T-helper 1 cell treated with Interleukin-12 subunit alpha and Interleukin-12 subunit beta and Interleukin-4 antibody, amounts not matched to agents 30 μg/mL and 1 μg/mL, for 36 hours (primary cell): ENCODE measurements around the gene HID1.
"Not testable (repeated sequence)": the region's sequence is repeated elsewhere in the genome, so short reads cannot be mapped to it uniquely, and the experiment has no call there.

ENCODE experiments used
- H3K27ac Mint-ChIP-seq: one replicate; pipeline ENCODE4 v1.8.0; 2021; ENCODE audit warnings: mild to moderate bottlenecking, mixed read lengths
- H3K27me3 Mint-ChIP-seq: one replicate; pipeline ENCODE4 v1.8.0; 2021; ENCODE audit warnings: low read depth, mixed read lengths
- H3K36me3 Mint-ChIP-seq: one replicate; pipeline ENCODE4 v1.8.0; 2021; ENCODE audit warnings: low read depth, mixed read lengths
- H3K4me1 Mint-ChIP-seq: one replicate; pipeline ENCODE4 v1.8.0; 2021; ENCODE audit warnings: low read depth, mixed read lengths
- H3K4me3 Mint-ChIP-seq: one replicate; pipeline ENCODE4 v1.8.0; 2021; ENCODE audit warnings: mild to moderate bottlenecking, moderate library complexity, mixed read lengths
- H3K9me3 Mint-ChIP-seq: one replicate; pipeline ENCODE4 v1.8.0; 2021; ENCODE audit warnings: mixed read lengths

Gene HID1

DNA sequence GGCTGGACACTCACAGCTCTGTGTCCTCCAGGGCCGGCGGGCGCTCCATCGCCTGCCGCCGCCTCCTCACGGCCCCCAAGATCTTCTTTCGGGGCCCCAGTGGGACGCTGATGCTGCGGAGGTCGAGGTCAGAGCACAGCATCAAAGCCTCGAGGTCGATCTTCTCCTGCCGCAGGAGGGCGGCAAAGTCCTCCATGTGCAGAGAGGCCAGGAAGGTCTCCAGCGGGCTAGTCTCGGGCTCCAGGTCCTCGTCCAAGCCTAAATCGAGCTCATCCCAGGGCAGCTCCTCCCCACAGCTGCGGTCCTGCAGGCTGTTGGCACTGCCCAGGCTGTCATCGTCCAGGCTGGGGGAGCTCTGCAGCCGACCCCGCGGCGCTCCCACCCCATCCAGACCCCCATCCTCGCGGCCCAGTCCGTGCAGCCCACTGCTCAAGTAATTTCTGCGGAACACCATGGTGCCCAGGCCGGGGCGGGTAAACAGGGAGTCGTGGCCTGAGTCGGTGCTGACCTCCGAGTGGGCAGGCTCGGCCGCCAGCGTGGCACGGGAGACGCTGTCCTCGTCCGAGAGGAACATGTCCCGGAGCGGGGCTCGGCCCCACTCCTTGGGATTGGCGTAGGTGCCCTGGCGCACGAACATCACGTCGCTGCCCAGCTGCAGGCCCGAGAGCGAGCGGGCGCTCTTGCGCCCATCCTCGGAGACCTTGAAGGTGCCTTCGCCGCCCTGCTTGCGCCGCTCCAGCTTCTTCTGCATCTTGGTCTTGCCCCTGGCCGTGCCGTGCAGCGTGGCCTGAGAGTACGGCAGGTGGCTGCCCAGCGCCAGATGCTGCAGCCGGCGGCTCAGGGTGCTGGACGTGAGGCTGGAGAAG lies 52.9 kb downstream of the HID1 start:
- H3K4me3 Mint-ChIP-seq, result no peak overlapping the region
- no peaks in the 10 kb centered on the region for H3K36me3 Mint-ChIP-seq
- peaks cover 47% of the 10 kb centered on the region for H3K27me3 Mint-ChIP-seq
- no peak overlapping the region for H3K27ac Mint-ChIP-seq
- H3K4me1 Mint-ChIP-seq, result no peaks in the 10 kb centered on the region
- no peaks in the 10 kb centered on the region for H3K9me3 Mint-ChIP-seq

DNA sequence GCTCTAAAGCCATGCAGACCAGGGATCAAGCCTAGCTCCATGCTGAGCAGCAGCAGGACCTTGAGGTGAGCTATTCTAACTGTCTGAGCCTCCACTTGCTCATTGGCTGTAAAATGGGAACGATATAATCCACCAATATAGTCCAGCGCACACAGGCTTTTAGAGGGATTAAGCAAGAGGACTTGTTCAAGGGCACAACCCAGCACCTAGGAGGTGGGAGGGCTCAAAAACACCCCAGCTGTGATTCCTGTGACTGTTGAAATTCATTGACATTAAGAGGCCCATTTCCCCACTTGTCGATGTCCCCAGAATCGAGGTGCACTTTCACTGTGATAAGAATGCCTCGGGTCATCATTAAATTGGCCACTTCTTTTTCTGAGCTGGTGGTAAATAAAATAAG lies 53.7 kb downstream of the HID1 start:
- H3K36me3 Mint-ChIP-seq, result no peaks in the 10 kb centered on the region
- no peak overlapping the region for H3K4me3 Mint-ChIP-seq
- peaks cover 39% of the 10 kb centered on the region for H3K27me3 Mint-ChIP-seq
- H3K9me3 Mint-ChIP-seq, result no peaks in the 10 kb centered on the region
- H3K27ac Mint-ChIP-seq, result no peak overlapping the region
- H3K4me1 Mint-ChIP-seq, result no peaks in the 10 kb centered on the region

DNA sequence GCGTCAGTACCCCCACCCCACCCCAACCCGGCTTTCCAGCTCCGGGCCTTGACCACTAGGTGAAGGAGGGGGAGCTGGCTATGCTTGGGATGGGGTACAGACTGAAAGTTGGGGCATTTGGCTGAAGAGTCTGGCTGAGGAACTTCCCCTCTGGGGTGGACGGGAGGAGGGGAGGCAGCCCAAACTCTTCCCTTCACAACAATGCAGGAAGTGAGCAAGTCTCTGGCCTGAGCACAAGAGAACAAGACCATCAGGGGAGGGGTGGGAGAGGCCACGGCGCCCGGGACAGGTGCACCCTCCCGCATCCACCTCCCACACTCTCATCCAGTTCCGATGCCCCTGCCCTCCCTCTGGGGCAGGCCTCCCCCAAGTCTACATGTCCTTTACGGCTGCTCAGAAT lies 55.1 kb downstream of the HID1 start:
- H3K27ac Mint-ChIP-seq, result no peak overlapping the region
- no peak overlapping the region for H3K4me3 Mint-ChIP-seq
- H3K4me1 Mint-ChIP-seq, result no peaks in the 10 kb centered on the region
- H3K36me3 Mint-ChIP-seq, result no peaks in the 10 kb centered on the region
- peaks cover 26% of the 10 kb centered on the region for H3K27me3 Mint-ChIP-seq
- H3K9me3 Mint-ChIP-seq, result no peaks in the 10 kb centered on the region

DNA sequence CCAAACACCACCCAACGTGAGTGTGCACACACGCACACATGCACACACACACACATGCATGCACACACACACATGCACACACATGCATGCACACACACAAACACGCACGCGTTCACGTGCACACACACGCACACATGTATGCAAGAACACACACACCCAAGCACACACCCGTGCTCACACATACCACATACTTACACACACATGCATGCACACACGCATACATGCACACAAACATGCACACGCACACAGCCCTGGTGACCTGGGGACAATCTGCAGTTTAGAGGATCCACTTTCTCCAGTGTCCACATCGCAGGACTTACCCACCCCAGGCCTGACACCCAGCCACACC lies 55.7 kb downstream of the HID1 start:
- H3K9me3 Mint-ChIP-seq, result no peaks in the 10 kb centered on the region
- H3K27ac Mint-ChIP-seq, result no peak overlapping the region
- peaks cover 20% of the 10 kb centered on the region for H3K27me3 Mint-ChIP-seq
- H3K4me3 Mint-ChIP-seq, result no peak overlapping the region
- no peaks in the 10 kb centered on the region for H3K4me1 Mint-ChIP-seq
- H3K36me3 Mint-ChIP-seq, result no peaks in the 10 kb centered on the region

DNA sequence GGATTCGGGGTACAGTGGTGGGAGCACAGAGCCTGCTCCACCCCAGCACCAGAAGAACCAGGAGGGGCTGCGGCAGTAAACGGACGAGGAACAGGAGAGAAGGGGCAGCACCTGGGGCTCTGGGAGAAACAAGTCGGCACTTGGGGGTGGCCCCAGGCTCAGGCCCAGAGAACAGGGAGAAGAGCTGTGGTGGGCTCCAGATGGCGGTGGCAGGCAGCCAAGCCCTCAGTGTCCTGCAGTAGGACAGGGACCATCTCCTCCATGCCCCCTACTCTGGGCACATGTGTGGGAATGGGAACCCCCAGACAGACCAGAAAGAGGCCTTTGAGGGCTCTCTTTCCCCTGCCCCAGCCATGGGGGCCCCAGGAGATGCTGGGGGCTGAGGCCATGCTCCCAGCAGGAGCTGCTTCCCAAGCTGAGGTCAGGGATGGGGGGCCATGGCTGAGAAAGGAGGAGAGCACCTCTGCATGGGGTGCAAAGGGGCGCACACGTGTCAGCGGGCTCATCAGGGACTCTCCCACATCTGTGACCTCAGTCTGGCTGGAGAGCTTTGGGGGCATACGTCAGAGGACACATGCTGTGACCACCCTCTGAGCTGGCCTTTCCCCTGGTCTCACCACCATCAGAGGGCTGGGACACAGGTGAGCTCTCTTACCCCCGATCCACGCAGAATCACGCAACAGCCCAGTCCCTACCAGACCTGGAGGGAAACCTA lies 56.3 kb downstream of the HID1 start:
- no peaks in the 10 kb centered on the region for H3K4me1 Mint-ChIP-seq

DNA sequence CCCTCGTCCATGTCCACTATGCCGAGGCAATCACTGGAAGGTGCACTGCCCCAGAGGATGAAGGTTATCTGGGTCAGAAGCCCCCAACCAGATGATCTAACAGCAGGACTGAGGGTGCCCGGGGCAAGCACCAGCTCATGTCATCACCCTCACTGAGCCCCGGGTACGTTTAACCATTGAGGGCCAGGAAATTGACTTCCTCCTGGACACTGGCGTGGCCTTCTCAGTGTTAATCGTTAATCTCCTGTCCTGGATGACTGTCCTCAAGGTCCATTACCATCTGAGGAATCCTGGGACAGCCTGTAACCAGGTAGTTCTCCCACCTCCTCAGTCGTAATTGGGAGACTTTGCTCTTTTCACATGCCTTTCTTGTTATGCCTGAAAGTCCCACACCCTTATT lies 61.1 kb downstream of the HID1 start:
- H3K9me3 Mint-ChIP-seq, H3K27ac Mint-ChIP-seq, H3K4me3 Mint-ChIP-seq, H3K27me3 Mint-ChIP-seq, H3K4me1 Mint-ChIP-seq, H3K36me3 Mint-ChIP-seq: not testable (repeated sequence)

More for the DNA sequence above, 56.3 kb downstream of the HID1 start:
- no peak overlapping the region for H3K4me3 Mint-ChIP-seq
- H3K27ac Mint-ChIP-seq, result no peak overlapping the region
- no peaks in the 10 kb centered on the region for H3K9me3 Mint-ChIP-seq
- no peaks in the 10 kb centered on the region for H3K36me3 Mint-ChIP-seq
- peaks cover 15% of the 10 kb centered on the region for H3K27me3 Mint-ChIP-seq

- not testable (repeated sequence) for H3K4me1 Mint-ChIP-seq, H3K4me3 Mint-ChIP-seq, H3K27me3 Mint-ChIP-seq, H3K27ac Mint-ChIP-seq, H3K36me3 Mint-ChIP-seq, H3K9me3 Mint-ChIP-seq
Observed at GRCh38 chr17:74909097-74909496, 63.5 kb downstream of the HID1 start.

GRCh38 chr17:74907012-74907411 lies 65.5 kb downstream of the HID1 start:
- Mint-ChIP-seq H3K9me3 (no peaks in the 10 kb centered on the region), H3K36me3 (no peaks in the 10 kb centered on the region), H3K4me1 (no peaks in the 10 kb centered on the region), H3K27ac (no peak overlapping the region), H3K4me3 (no peak overlapping the region), H3K27me3 (peaks cover 7% of the 10 kb centered on the region)

- H3K27ac Mint-ChIP-seq, H3K27me3 Mint-ChIP-seq, H3K4me1 Mint-ChIP-seq, H3K9me3 Mint-ChIP-seq, H3K4me3 Mint-ChIP-seq, H3K36me3 Mint-ChIP-seq: not testable (repeated sequence)
Observed at GRCh38 chr17:74906214-74906793, 66.3 kb downstream of the HID1 start.

DNA sequence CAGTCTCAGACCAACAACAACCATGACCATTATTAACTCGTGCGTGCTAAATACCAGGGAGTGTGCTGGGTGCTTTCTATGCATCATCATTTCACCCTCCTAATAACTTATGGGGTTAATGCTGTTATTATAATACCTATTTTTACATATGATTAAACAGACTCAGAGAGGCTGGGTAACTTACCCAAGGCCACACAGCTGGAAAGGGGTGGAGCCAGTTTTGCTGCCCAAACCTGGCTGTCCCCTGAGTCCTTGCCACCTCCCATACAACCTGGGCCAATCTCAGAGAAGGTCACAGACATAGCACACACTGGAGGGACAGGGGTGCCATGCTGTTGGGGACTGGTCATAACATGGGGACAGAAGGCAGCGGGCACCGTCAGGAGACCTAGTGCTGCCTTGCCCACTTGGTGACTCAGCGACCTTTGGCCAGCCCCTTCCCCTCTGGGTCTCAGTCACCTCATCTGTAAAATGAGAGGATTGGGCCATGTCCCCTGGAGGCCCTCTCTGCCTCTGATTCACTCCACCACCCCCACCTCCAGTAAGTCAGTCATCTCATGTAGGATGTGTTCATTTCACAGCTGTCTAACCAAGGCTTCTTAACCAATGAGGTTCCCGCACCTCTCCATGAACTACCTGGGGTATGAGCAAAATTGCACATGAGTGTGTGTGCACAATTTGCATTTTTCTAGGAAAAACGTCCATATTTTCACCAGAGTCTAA lies 67.7 kb downstream of the HID1 start:
- no peak overlapping the region for H3K4me3 Mint-ChIP-seq
- no peaks in the 10 kb centered on the region for H3K9me3 Mint-ChIP-seq
- no peak overlapping the region for H3K27ac Mint-ChIP-seq
- H3K27me3 Mint-ChIP-seq, result peaks cover 6% of the 10 kb centered on the region
- H3K36me3 Mint-ChIP-seq, result no peaks in the 10 kb centered on the region
- H3K4me1 Mint-ChIP-seq, result no peaks in the 10 kb centered on the region

- H3K9me3 Mint-ChIP-seq, result no peaks in the 10 kb centered on the region
- no peaks in the 10 kb centered on the region for H3K36me3 Mint-ChIP-seq
Observed at GRCh38 chr17:74903671-74904070, 68.9 kb downstream of the HID1 start.

GRCh38 chr17:74903034-74903433 lies 69.5 kb downstream of the HID1 start:
- Mint-ChIP-seq H3K9me3 (no peaks in the 10 kb centered on the region), H3K4me1 (no peaks in the 10 kb centered on the region), H3K27me3 (peaks cover 4% of the 10 kb centered on the region), H3K4me3 (no peak overlapping the region), H3K36me3 (no peaks in the 10 kb centered on the region), H3K27ac (no peak overlapping the region)

More at GRCh38 chr17:74903671-74904070, 68.9 kb downstream of the HID1 start:
- Mint-ChIP-seq H3K4me3 (no peak overlapping the region), H3K4me1 (no peaks in the 10 kb centered on the region), H3K27me3 (peaks cover 4% of the 10 kb centered on the region), H3K27ac (no peak overlapping the region)

- Mint-ChIP-seq H3K27me3 (peaks cover 5% of the 10 kb centered on the region), H3K36me3 (no peaks in the 10 kb centered on the region), H3K27ac (no peak overlapping the region), H3K4me1 (no peaks in the 10 kb centered on the region), H3K4me3 (no peak overlapping the region), H3K9me3 (no peaks in the 10 kb centered on the region)
Observed at GRCh38 chr17:74901353-74902135, 71.0 kb downstream of the HID1 start.
